ENCODE measurements around the gene TRHDE. TPM values are rescaled to one million over a fixed set of nuclear protein-coding genes. Genes with fewer than 3 reads are reported as not detected.

Gene TRHDE
- total RNA-seq, 1 experiment from 2014 or later = 5.5 TPM

DNA sequence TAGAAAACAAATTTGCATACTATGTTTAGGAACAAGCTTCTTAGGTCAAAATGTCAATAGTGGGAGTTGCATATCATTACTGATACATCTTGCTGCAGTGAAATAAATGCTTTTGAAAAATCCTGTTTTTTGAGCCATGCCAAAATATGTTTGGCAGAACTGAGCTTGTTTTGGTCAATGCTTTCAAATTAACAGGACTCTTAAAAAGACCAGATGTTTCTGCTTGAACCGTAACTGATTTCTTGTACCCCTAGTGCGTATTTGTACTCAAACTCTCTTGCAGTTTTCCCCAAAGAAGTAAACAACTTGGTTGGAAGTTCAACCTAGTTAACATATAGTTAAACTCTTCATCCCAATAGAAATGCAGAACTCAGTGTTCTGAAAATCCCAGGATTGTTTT, 3.4 kb downstream of the TRHDE start:
- DNase-seq (ENCODE audit: low spot score) (no peak), ATAC-seq (no peak)
- H3K36me3 Mint-ChIP-seq = no peaks in the 10 kb centered on the region
- TF ChIP-seq CBFB (CRISPR knock-in tag; IDR thresholded peaks at IDR 0.05; ENCODE audit: low read depth) = no peak
- no peak for TF ChIP-seq NR2C2 (CRISPR knock-in tag; IDR thresholded peaks at IDR 0.05)
- TF ChIP-seq SMAD4 (CRISPR knock-in tag; IDR thresholded peaks at IDR 0.05) = no peak
- no peak for TF ChIP-seq MXD4 (CRISPR knock-in tag; IDR thresholded peaks at IDR 0.05; ENCODE audit: borderline replicate concordance)
- TF ChIP-seq NR1H2 (CRISPR knock-in tag; IDR thresholded peaks at IDR 0.05) = no peak
- TF ChIP-seq NFYB (CRISPR knock-in tag; conservative IDR thresholded peaks at IDR 0.05; ENCODE audit: low read depth) = no peak
- no peak for TF ChIP-seq TCF7 (CRISPR knock-in tag; IDR thresholded peaks at IDR 0.05; ENCODE audit: low read depth)
- TF ChIP-seq, protein P1, sequence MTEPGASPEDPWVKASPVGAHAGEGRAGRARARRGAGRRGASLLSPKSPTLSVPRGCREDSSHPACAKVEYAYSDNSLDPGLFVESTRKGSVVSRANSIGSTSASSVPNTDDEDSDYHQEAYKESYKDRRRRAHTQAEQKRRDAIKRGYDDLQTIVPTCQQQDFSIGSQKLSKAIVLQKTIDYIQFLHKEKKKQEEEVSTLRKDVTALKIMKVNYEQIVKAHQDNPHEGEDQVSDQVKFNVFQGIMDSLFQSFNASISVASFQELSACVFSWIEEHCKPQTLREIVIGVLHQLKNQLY (CRISPR knock-in tag; IDR thresholded peaks at IDR 0.05) = no peak
- TF ChIP-seq, protein P2, sequence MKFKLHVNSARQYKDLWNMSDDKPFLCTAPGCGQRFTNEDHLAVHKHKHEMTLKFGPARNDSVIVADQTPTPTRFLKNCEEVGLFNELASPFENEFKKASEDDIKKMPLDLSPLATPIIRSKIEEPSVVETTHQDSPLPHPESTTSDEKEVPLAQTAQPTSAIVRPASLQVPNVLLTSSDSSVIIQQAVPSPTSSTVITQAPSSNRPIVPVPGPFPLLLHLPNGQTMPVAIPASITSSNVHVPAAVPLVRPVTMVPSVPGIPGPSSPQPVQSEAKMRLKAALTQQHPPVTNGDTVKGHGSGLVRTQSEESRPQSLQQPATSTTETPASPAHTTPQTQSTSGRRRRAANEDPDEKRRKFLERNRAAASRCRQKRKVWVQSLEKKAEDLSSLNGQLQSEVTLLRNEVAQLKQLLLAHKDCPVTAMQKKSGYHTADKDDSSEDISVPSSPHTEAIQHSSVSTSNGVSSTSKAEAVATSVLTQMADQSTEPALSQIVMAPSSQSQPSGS (CRISPR knock-in tag; IDR thresholded peaks at IDR 0.05; ENCODE audit: borderline replicate concordance, low read depth) = no peak
- ChIA-PET CTCF (no interaction called here), POLR2A (no interaction called here)
- H3K4me1 Mint-ChIP-seq = peaks cover 29% of the 10 kb centered on the region
- peaks cover 51% of the 10 kb centered on the region for H3K27me3 Mint-ChIP-seq (ENCODE audit: low read depth)
- H3K27ac Mint-ChIP-seq = no peak overlapping the region
- H3K4me3 Mint-ChIP-seq = no peak overlapping the region
- H3K9me3 Mint-ChIP-seq = no peaks in the 10 kb centered on the region

- ATAC-seq = no peak
Measured at GRCh38 chr12:72276181-72276805, 4.1 kb downstream of the TRHDE start.

More at GRCh38 chr12:72276181-72276805, 4.1 kb downstream of the TRHDE start:
- Mint-ChIP-seq H3K36me3 (no peaks in the 10 kb centered on the region), H3K4me1 (peaks cover 29% of the 10 kb centered on the region), H3K9me3 (no peaks in the 10 kb centered on the region), H3K27ac (no peak overlapping the region), H3K4me3 (no peak overlapping the region), H3K27me3 (ENCODE audit: low read depth) (peaks cover 43% of the 10 kb centered on the region)
- no peak for DNase-seq (ENCODE audit: low spot score)
- POLR2A ChIA-PET = no interaction called here
- CTCF ChIA-PET = no interaction called here
- TF ChIP-seq SMAD3 (CRISPR knock-in tag; IDR thresholded peaks at IDR 0.05; ENCODE audit: borderline replicate concordance) (no peak), ETV6 (CRISPR knock-in tag; IDR thresholded peaks at IDR 0.05) (no peak), NR1H2 (CRISPR knock-in tag; IDR thresholded peaks at IDR 0.05) (no peak), PRRX2 (CRISPR knock-in tag; IDR thresholded peaks at IDR 0.05) (no peak), KAT7 (CRISPR knock-in tag; IDR thresholded peaks at IDR 0.05; ENCODE audit: borderline replicate concordance) (no peak), NFYB (CRISPR knock-in tag; conservative IDR thresholded peaks at IDR 0.05; ENCODE audit: low read depth) (no peak), ZNF263 (CRISPR knock-in tag; IDR thresholded peaks at IDR 0.05; ENCODE audit: low read depth) (no peak), RELA (CRISPR knock-in tag; IDR thresholded peaks at IDR 0.05; ENCODE audit: borderline replicate concordance) (no peak), HMGA2 (CRISPR knock-in tag; IDR thresholded peaks at IDR 0.05) (no peak), ZNF423 (CRISPR knock-in tag; IDR thresholded peaks at IDR 0.05) (no peak), GRHL2 (CRISPR knock-in tag; IDR thresholded peaks at IDR 0.05; ENCODE audit: insufficient replicate concordance, severe bottlenecking) (no peak), EMX1 (CRISPR knock-in tag; IDR thresholded peaks at IDR 0.05) (no peak), ZMAT4 (CRISPR knock-in tag; IDR thresholded peaks at IDR 0.05) (no peak), TEAD4 (CRISPR knock-in tag; IDR thresholded peaks at IDR 0.05) (no peak)
- TF ChIP-seq, protein P3, sequence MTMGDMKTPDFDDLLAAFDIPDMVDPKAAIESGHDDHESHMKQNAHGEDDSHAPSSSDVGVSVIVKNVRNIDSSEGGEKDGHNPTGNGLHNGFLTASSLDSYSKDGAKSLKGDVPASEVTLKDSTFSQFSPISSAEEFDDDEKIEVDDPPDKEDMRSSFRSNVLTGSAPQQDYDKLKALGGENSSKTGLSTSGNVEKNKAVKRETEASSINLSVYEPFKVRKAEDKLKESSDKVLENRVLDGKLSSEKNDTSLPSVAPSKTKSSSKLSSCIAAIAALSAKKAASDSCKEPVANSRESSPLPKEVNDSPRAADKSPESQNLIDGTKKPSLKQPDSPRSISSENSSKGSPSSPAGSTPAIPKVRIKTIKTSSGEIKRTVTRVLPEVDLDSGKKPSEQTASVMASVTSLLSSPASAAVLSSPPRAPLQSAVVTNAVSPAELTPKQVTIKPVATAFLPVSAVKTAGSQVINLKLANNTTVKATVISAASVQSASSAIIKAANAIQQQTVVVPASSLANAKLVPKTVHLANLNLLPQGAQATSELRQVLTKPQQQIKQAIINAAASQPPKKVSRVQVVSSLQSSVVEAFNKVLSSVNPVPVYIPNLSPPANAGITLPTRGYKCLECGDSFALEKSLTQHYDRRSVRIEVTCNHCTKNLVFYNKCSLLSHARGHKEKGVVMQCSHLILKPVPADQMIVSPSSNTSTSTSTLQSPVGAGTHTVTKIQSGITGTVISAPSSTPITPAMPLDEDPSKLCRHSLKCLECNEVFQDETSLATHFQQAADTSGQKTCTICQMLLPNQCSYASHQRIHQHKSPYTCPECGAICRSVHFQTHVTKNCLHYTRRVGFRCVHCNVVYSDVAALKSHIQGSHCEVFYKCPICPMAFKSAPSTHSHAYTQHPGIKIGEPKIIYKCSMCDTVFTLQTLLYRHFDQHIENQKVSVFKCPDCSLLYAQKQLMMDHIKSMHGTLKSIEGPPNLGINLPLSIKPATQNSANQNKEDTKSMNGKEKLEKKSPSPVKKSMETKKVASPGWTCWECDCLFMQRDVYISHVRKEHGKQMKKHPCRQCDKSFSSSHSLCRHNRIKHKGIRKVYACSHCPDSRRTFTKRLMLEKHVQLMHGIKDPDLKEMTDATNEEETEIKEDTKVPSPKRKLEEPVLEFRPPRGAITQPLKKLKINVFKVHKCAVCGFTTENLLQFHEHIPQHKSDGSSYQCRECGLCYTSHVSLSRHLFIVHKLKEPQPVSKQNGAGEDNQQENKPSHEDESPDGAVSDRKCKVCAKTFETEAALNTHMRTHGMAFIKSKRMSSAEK (CRISPR knock-in tag; IDR thresholded peaks at IDR 0.05; ENCODE audit: borderline replicate concordance) = no peak
